ENCODE results near the gene DNAJB4.

DNA sequence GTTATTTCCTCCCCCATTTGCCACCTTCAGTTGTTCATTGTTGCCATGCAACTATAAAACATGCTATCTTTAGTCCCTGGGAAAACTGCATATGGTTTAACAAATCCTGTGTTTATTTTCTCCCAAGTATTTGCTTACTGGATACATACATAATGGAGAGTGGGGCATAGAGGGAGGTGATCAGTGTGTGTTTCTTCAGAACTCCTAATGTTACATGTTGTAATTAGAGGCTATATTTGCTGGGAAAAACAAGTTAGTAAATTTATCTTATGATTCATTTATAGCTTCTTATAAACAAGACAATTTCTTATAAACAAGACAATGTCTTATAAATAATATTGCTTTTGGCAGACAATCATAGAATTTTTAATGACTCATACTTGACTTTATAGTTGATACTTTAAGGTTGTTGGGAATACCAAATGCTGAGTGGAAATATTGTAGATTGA is 33.8 kb downstream of the DNAJB4 start:
- TF ChIP-seq, protein P1, sequence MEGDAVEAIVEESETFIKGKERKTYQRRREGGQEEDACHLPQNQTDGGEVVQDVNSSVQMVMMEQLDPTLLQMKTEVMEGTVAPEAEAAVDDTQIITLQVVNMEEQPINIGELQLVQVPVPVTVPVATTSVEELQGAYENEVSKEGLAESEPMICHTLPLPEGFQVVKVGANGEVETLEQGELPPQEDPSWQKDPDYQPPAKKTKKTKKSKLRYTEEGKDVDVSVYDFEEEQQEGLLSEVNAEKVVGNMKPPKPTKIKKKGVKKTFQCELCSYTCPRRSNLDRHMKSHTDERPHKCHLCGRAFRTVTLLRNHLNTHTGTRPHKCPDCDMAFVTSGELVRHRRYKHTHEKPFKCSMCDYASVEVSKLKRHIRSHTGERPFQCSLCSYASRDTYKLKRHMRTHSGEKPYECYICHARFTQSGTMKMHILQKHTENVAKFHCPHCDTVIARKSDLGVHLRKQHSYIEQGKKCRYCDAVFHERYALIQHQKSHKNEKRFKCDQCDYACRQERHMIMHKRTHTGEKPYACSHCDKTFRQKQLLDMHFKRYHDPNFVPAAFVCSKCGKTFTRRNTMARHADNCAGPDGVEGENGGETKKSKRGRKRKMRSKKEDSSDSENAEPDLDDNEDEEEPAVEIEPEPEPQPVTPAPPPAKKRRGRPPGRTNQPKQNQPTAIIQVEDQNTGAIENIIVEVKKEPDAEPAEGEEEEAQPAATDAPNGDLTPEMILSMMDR (IDR thresholded peaks at IDR 0.05) = no peak
- no peak for TF ChIP-seq EZH2 (IDR thresholded peaks at IDR 0.05; ENCODE audit: borderline replicate concordance, insufficient read depth, low read depth, low read length, poor library complexity, severe bottlenecking)

Measured in B cell (primary cell).